ENCODE data around the gene OR52K1.

OR52K1 gene

DNA sequence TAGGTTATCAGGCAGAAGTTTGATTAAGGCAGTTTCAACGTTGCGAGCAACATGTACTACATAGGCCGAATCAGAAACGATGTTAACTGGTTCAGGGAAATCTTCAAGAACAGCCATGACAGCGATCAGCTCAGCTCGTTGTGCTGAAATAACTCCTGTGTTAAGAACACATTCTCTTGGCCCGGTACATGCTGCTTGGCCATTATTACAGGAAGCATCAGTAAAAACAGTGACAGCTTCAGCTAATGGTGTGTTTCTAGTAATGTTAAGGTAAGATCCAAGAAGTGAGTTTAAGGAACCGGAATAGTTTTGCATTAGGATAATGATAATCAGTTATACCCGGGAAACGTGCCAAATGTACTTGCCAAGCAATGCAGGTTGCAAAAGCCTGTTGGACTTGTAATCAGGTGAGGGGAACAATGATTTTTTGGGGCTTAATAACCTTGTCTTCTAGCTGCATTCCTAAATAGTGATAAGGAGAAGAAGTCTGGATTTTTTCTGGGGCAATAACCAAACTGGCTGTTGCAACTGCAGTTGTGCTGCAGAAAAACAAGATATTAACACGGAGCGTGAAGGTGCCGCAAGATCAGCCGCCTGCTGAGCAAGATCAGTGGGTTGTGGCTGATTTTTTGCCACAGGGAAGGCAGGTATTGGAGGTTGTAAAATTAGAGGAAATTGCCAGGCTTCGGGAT, 14.3 kb downstream of the OR52K1 start:
- TF ChIP-seq FOXM1 (IDR thresholded peaks at IDR 0.05; ENCODE audit: borderline replicate concordance) (no peak), ARNT (IDR thresholded peaks at IDR 0.05) (no peak), SUZ12 (IDR thresholded peaks at IDR 0.05) (no peak), FOXK2 (IDR thresholded peaks at IDR 0.05) (no peak), CTBP1 (IDR thresholded peaks at IDR 0.05; ENCODE audit: borderline replicate concordance) (no peak), NFRKB (IDR thresholded peaks at IDR 0.05) (no peak), HDGF (IDR thresholded peaks at IDR 0.05; ENCODE audit: borderline replicate concordance) (no peak), TARDBP (IDR thresholded peaks at IDR 0.05) (no peak), ZNF384 (IDR thresholded peaks at IDR 0.05) (no peak), LEF1 (IDR thresholded peaks at IDR 0.05; ENCODE audit: borderline replicate concordance) (no peak), BHLHE40 (IDR thresholded peaks at IDR 0.05; ENCODE audit: borderline replicate concordance) (no peak), L3MBTL2 (conservative IDR thresholded peaks at IDR 0.05) (no peak)
- ChIA-PET POLR2A (no interaction called here), CTCF (interaction anchor here (1.0 kb wide), 1 partner anchor 309 kb away, joined by 4 read pairs; no protein-coding TSS in a partner anchor)
- no peak for DNase-seq (ENCODE audit: extremely low spot score)

DNA sequence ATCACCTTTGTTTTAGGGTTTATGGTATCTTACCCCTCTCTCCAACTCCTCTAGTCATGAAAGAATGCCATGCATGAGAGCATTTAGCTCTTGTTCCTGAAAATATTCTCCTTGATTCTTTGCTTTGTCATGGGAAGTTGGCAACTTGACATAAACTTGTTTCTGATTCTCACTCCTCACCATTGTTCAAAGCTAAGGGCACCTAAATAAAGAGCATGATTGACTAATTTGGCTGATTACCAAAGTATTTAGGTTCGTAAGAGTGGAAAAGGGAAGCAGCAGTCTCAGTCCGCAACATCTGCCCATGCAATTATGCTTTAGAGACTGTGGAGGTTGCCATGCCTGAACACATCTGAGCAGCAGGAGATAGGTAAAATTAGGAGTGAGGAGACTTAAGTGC, 26.4 kb downstream of the OR52K1 start:
- DNase-seq (ENCODE audit: extremely low spot score), result no peak
- CTCF ChIA-PET, result no interaction called here
- TF ChIP-seq ZNF384 (IDR thresholded peaks at IDR 0.05) (no peak), SUZ12 (IDR thresholded peaks at IDR 0.05) (no peak), FOXA1 (IDR thresholded peaks at IDR 0.05) (no peak), FOXK2 (IDR thresholded peaks at IDR 0.05) (no peak), FOXM1 (IDR thresholded peaks at IDR 0.05; ENCODE audit: borderline replicate concordance) (no peak), NFRKB (IDR thresholded peaks at IDR 0.05) (no peak), ARNT (IDR thresholded peaks at IDR 0.05) (no peak), SP1 (IDR thresholded peaks at IDR 0.05) (no peak), HDGF (IDR thresholded peaks at IDR 0.05; ENCODE audit: borderline replicate concordance) (no peak), TARDBP (IDR thresholded peaks at IDR 0.05) (no peak), CTBP1 (IDR thresholded peaks at IDR 0.05; ENCODE audit: borderline replicate concordance) (no peak), ELF4 (IDR thresholded peaks at IDR 0.05) (no peak), LEF1 (IDR thresholded peaks at IDR 0.05; ENCODE audit: borderline replicate concordance) (no peak), BHLHE40 (IDR thresholded peaks at IDR 0.05; ENCODE audit: borderline replicate concordance) (no peak), L3MBTL2 (conservative IDR thresholded peaks at IDR 0.05) (no peak)
- TF ChIP-seq, protein P1, sequence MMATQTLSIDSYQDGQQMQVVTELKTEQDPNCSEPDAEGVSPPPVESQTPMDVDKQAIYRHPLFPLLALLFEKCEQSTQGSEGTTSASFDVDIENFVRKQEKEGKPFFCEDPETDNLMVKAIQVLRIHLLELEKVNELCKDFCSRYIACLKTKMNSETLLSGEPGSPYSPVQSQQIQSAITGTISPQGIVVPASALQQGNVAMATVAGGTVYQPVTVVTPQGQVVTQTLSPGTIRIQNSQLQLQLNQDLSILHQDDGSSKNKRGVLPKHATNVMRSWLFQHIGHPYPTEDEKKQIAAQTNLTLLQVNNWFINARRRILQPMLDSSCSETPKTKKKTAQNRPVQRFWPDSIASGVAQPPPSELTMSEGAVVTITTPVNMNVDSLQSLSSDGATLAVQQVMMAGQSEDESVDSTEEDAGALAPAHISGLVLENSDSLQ (IDR thresholded peaks at IDR 0.05), result no peak
- POLR2A ChIA-PET, result no interaction called here

DNA sequence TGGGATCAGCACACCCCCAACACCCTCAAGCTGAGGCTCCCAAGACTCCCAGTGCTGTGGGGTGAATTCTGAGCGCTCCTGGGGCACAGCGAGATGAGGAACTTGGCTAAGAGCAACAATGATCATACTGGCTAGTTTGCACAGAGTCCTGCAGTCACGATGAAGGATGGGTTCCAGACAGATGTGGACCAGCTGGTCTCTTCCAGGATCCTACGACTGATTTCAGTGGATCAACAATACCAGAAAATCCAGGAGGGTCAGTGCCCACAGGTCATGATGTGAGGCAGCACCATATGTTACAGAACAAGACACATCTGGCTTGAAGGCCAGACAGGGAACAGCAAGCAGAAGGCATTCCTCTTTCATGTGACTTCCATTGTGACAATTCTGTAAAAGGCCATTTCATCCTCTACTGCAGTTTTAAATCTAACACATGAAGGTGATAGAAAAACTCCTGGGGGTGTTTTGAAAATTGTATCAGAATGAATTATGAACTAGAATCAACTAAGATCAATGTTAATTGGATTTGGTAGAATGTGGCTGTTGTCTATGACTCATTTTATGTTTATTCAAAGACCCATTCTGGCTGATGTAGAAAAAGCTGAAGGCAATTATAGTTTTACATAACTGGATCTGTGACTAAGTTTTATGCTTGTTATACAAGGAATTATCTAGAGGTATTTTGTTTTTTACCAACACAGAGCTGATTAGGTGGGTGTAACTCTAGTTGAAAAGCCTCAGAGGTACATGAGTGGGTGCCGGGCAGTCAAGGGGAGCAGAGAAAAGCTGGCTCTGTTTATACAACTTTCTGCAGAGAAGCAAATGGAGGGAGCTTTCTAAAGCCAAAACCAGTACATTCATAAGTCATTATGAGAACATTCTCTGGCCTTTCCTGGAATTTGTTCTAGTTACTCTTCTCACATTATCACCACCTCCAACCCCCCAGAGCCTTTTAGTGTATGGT, 29.1 kb downstream of the OR52K1 start:
- no peak for TF ChIP-seq SP1 (IDR thresholded peaks at IDR 0.05)
- TF ChIP-seq ELF4 (IDR thresholded peaks at IDR 0.05), result no peak
- TF ChIP-seq CTBP1 (IDR thresholded peaks at IDR 0.05; ENCODE audit: borderline replicate concordance), result no peak
- no peak for TF ChIP-seq FOXK2 (IDR thresholded peaks at IDR 0.05)
- TF ChIP-seq LEF1 (IDR thresholded peaks at IDR 0.05; ENCODE audit: borderline replicate concordance), result no peak
- no peak for TF ChIP-seq FOXM1 (IDR thresholded peaks at IDR 0.05; ENCODE audit: borderline replicate concordance)
- TF ChIP-seq FOXA1 (IDR thresholded peaks at IDR 0.05), result no peak
- TF ChIP-seq, protein P1 (IDR thresholded peaks at IDR 0.05), result no peak
- TF ChIP-seq BHLHE40 (IDR thresholded peaks at IDR 0.05; ENCODE audit: borderline replicate concordance), result no peak
- no peak for TF ChIP-seq ZNF384 (IDR thresholded peaks at IDR 0.05)
- TF ChIP-seq HDGF (IDR thresholded peaks at IDR 0.05; ENCODE audit: borderline replicate concordance), result no peak
- TF ChIP-seq ARNT (IDR thresholded peaks at IDR 0.05), result no peak
- no peak for TF ChIP-seq TARDBP (IDR thresholded peaks at IDR 0.05)
- no peak for TF ChIP-seq NFRKB (IDR thresholded peaks at IDR 0.05)
- no peak for TF ChIP-seq L3MBTL2 (conservative IDR thresholded peaks at IDR 0.05)
- no peak for TF ChIP-seq SUZ12 (IDR thresholded peaks at IDR 0.05)
- POLR2A ChIA-PET, result no interaction called here
- CTCF ChIA-PET, result no interaction called here
- DNase-seq (ENCODE audit: extremely low spot score), result no peak

DNA sequence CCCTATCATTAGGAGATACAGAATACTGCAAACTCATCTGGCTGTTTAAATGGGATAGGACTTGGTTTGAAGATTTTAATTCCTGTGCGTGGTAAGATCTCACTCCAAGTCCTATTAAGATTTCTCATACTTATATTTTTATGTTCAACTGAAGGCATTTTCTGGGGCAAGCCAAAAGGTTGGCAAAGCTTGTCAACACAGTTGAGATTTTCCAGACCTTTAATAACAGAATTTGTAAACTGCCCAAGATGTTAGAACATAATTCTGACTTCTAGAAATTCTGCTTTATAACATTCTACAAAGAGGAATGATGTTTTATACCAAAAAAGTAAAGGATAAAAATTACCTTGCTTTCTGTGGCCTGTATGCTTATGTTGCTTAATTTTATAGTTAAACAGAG, 31.8 kb downstream of the OR52K1 start:
- no peak for TF ChIP-seq SP1 (IDR thresholded peaks at IDR 0.05)
- TF ChIP-seq BHLHE40 (IDR thresholded peaks at IDR 0.05; ENCODE audit: borderline replicate concordance), result no peak
- no peak for TF ChIP-seq L3MBTL2 (conservative IDR thresholded peaks at IDR 0.05)
- TF ChIP-seq FOXK2 (IDR thresholded peaks at IDR 0.05), result no peak
- ChIA-PET CTCF (no interaction called here), POLR2A (no interaction called here)
- no peak for DNase-seq (ENCODE audit: extremely low spot score)

DNA sequence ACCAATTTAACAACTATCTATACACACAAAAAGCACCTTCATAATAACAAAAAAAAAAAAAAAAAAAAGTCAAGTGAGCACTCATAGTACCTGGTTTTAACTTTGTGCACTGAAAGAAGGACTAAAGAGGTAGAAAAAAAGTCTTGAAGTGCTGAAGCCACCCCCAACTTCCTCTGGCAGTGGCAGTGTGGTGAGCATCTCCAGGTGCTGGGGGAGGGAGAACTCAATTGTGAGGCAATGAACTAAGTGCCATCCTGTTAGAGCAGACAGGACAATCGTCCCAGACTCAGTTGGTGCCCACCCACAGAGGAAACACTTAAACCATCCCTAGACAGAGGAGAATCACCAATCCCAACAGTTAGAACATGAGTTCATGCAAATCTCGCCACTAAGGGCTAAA, 39.9 kb downstream of the OR52K1 start:
- ChIA-PET POLR2A (no interaction called here), CTCF (no interaction called here)
- DNase-seq (ENCODE audit: extremely low spot score), result no peak
- TF ChIP-seq ZNF384 (IDR thresholded peaks at IDR 0.05), result no peak
- no peak for TF ChIP-seq TARDBP (IDR thresholded peaks at IDR 0.05)
- TF ChIP-seq CTBP1 (IDR thresholded peaks at IDR 0.05; ENCODE audit: borderline replicate concordance), result no peak
- TF ChIP-seq L3MBTL2 (conservative IDR thresholded peaks at IDR 0.05), result no peak
- no peak for TF ChIP-seq BHLHE40 (IDR thresholded peaks at IDR 0.05; ENCODE audit: borderline replicate concordance)
- no peak for TF ChIP-seq FOXM1 (IDR thresholded peaks at IDR 0.05; ENCODE audit: borderline replicate concordance)
- no peak for TF ChIP-seq LEF1 (IDR thresholded peaks at IDR 0.05; ENCODE audit: borderline replicate concordance)
- TF ChIP-seq SUZ12 (IDR thresholded peaks at IDR 0.05), result no peak

DNA sequence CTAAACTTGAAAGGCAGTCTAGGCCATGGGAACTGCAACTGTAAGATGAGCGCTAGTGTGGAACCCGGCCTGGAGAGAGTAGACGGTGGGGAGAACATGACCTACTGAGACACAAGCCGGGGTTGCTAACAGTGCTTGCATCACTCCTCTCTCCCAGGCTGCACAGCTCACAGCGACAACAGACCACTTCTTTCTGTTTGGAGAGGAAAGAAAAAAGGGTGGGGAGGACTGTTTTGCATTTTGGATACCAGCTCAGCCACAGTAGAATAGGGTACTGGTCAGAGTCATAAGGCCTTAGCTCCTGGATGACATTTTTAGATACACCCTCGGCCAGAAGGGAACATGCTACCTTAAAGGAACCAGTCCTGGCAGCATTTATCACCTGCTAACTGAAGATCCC, 40.3 kb downstream of the OR52K1 start:
- POLR2A ChIA-PET, result no interaction called here
- no peak for TF ChIP-seq TARDBP (IDR thresholded peaks at IDR 0.05)
- TF ChIP-seq CTBP1 (IDR thresholded peaks at IDR 0.05; ENCODE audit: borderline replicate concordance), result no peak
- TF ChIP-seq LEF1 (IDR thresholded peaks at IDR 0.05; ENCODE audit: borderline replicate concordance), result no peak
- TF ChIP-seq FOXA1 (IDR thresholded peaks at IDR 0.05), result no peak
- TF ChIP-seq NFRKB (IDR thresholded peaks at IDR 0.05), result no peak
- TF ChIP-seq HDGF (IDR thresholded peaks at IDR 0.05; ENCODE audit: borderline replicate concordance), result no peak
- no peak for TF ChIP-seq L3MBTL2 (conservative IDR thresholded peaks at IDR 0.05)
- TF ChIP-seq, protein P1 (IDR thresholded peaks at IDR 0.05), result no peak
- TF ChIP-seq ELF4 (IDR thresholded peaks at IDR 0.05), result no peak
- no peak for TF ChIP-seq SUZ12 (IDR thresholded peaks at IDR 0.05)
- no peak for TF ChIP-seq ZNF384 (IDR thresholded peaks at IDR 0.05)
- no peak for TF ChIP-seq FOXM1 (IDR thresholded peaks at IDR 0.05; ENCODE audit: borderline replicate concordance)
- no peak for TF ChIP-seq ARNT (IDR thresholded peaks at IDR 0.05)
- TF ChIP-seq BHLHE40 (IDR thresholded peaks at IDR 0.05; ENCODE audit: borderline replicate concordance), result no peak
- no peak for TF ChIP-seq SP1 (IDR thresholded peaks at IDR 0.05)
- no peak for TF ChIP-seq FOXK2 (IDR thresholded peaks at IDR 0.05)
- DNase-seq (ENCODE audit: extremely low spot score), result no peak
- CTCF ChIA-PET, result no interaction called here

Data from HEK293T (cell line).